Activated naive CD8-positive, alpha-beta T cell treated with anti-CD3 and anti-CD28 coated beads, Interleukin-2, amount 50 U/mL, for 24 hours (primary cell): ENCODE results near the gene SLC2A9.

ENCODE experiments used
- ATAC-seq: fragments of 150-1000 bp; cut with Tn5 transposase; one replicate; pipeline ENCODE4 v1.10.0; 2021
- DNase-seq: peaks from one replicate; pipeline ENCODE4 v3.0.0; 2021
- H3K27ac Mint-ChIP-seq: one replicate; pipeline ENCODE4 v1.8.0; 2021; ENCODE audit warnings: mild to moderate bottlenecking, mixed read lengths
- H3K27me3 Mint-ChIP-seq: one replicate; pipeline ENCODE4 v1.8.0; 2021; ENCODE audit warnings: mixed read lengths
- H3K36me3 Mint-ChIP-seq: one replicate; pipeline ENCODE4 v1.8.0; 2021; ENCODE audit warnings: low read depth, mixed read lengths
- H3K4me1 Mint-ChIP-seq: one replicate; pipeline ENCODE4 v1.8.0; 2021; ENCODE audit warnings: mixed read lengths
- H3K4me3 Mint-ChIP-seq: one replicate; pipeline ENCODE4 v1.8.0; 2021; ENCODE audit warnings: mild to moderate bottlenecking, moderate library complexity, mixed read lengths
- H3K9me3 Mint-ChIP-seq: one replicate; pipeline ENCODE4 v1.8.0; 2021; ENCODE audit warnings: mixed read lengths

The SLC2A9 gene

GRCh38 chr4:10051517-10052135 lies 30.3 kb upstream of the SLC2A9 start:
- DNase-seq (no peak), ATAC-seq (no peak)
- no peak overlapping the region for H3K4me3 Mint-ChIP-seq
- peaks cover 5% of the 10 kb centered on the region for H3K36me3 Mint-ChIP-seq
- H3K27ac Mint-ChIP-seq, result no peak overlapping the region
- peaks cover 8% of the 10 kb centered on the region for H3K4me1 Mint-ChIP-seq
- H3K9me3 Mint-ChIP-seq, result no peaks in the 10 kb centered on the region
- H3K27me3 Mint-ChIP-seq, result no peaks in the 10 kb centered on the region

DNA sequence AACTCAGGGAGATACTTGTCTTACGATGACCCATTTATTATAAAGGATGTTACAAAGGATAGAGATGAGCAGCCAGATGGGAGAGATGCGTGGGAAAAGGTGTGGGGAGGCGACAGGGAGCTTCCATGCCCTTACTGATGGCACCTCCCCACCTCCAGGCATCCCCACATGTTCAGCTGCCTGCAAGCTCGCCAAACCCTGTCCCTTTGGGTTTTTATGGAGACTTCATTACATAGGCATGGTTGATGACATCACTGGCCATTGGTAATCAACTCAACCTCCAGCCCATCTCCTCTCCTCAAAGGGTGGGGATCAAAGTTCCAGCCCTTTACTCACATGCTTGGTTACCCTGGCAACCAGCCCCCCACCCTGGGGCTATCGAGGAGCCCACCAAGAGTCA lies 29.4 kb upstream of the SLC2A9 start:
- Mint-ChIP-seq H3K27ac (no peak overlapping the region), H3K36me3 (peaks cover 2% of the 10 kb centered on the region)
- no peak for DNase-seq

DNA sequence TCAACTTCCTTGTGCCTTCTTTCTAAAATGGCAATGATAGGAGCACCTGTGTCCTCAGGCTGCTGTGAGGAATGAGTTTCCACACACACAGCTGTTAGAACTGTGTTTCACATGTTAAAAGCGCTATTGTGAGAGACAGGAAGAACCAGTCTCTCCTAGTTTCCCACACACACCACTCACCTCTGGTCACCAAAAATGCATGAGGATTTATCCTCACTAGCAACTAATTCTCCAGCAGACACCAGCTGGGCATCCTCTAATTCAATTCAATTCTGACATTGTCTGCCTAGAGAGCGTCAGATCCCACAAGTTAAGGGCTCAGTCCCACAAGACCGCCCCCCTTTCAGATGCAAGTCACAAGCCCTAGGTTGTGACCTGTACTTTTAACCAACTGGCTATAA lies 29.0 kb upstream of the SLC2A9 start:
- no peaks in the 10 kb centered on the region for H3K27me3 Mint-ChIP-seq

More for the DNA sequence above, 29.4 kb upstream of the SLC2A9 start:
- Mint-ChIP-seq H3K9me3 (no peaks in the 10 kb centered on the region), H3K27me3 (no peaks in the 10 kb centered on the region), H3K4me3 (no peak overlapping the region), H3K4me1 (peaks cover 8% of the 10 kb centered on the region)
- no peak for ATAC-seq

GRCh38 chr4:10048941-10049697 lies 27.8 kb upstream of the SLC2A9 start:
- peaks cover 8% of the 10 kb centered on the region for H3K4me1 Mint-ChIP-seq
- ATAC-seq, result no peak
- no peak overlapping the region for H3K4me3 Mint-ChIP-seq
- H3K9me3 Mint-ChIP-seq, result peaks cover 4% of the 10 kb centered on the region
- H3K27ac Mint-ChIP-seq, result no peak overlapping the region
- no peak for DNase-seq
- peaks cover 2% of the 10 kb centered on the region for H3K36me3 Mint-ChIP-seq
- no peaks in the 10 kb centered on the region for H3K27me3 Mint-ChIP-seq

More for the DNA sequence above, 29.0 kb upstream of the SLC2A9 start:
- DNase-seq (no peak), ATAC-seq (no peak)
- Mint-ChIP-seq H3K36me3 (no peaks in the 10 kb centered on the region), H3K9me3 (no peaks in the 10 kb centered on the region), H3K4me1 (peaks cover 8% of the 10 kb centered on the region), H3K27ac (no peak overlapping the region), H3K4me3 (no peak overlapping the region)

DNA sequence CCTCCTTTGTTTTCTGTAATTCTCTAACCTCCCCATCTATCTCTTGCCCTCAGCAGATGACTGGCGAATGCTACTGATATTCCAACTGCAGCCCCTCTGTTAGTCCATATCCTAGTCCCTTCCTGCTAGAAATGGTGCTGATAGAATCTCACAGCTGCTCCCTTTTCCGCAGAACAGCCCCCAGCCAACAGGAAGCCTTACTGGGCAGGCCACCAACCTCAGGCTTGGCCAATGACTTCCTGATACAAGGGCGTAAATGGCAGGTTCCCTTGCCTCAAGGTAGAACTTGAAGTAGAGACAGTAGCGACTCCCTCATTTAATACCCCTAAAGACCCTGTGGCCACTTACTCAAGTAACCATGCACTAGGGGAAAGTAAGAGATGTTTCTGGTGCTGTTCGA lies 26.7 kb upstream of the SLC2A9 start:
- DNase-seq, result no peak
- H3K27me3 Mint-ChIP-seq, result no peaks in the 10 kb centered on the region
- peaks cover 8% of the 10 kb centered on the region for H3K4me1 Mint-ChIP-seq
- H3K4me3 Mint-ChIP-seq, result no peak overlapping the region
- H3K9me3 Mint-ChIP-seq, result peaks cover 5% of the 10 kb centered on the region
- ATAC-seq, result no peak
- no peak overlapping the region for H3K27ac Mint-ChIP-seq
- H3K36me3 Mint-ChIP-seq, result peaks cover 4% of the 10 kb centered on the region

- Mint-ChIP-seq H3K9me3 (peaks cover 13% of the 10 kb centered on the region), H3K27ac (no peak overlapping the region), H3K36me3 (peaks cover 13% of the 10 kb centered on the region), H3K4me3 (no peak overlapping the region), H3K4me1 (peaks cover 8% of the 10 kb centered on the region), H3K27me3 (no peaks in the 10 kb centered on the region)
- no peak for ATAC-seq
- DNase-seq, result no peak
These were observed 25.2 kb upstream of the SLC2A9 start for GRCh38 chr4:10046471-10046870.

DNA sequence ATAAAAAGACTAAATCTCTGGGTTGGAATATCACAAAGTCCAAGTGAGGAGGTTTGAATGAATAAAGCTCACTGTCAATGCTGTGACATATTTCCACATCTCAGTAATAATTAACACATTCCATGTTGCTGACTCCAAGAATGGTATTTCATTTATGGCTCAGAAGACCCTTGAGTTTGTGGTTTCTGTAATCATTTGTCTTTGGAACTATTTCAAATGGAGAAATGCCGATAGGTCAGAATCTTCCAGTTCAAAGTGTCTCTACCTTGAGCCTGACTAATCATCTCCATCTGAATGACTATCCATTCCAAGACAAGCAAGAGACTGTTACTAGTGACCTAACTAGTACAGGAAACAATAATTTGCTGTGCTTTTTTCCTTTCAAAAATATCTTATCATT lies 24.2 kb upstream of the SLC2A9 start:
- Mint-ChIP-seq H3K27ac (no peak overlapping the region), H3K4me1 (peaks cover 8% of the 10 kb centered on the region), H3K9me3 (peaks cover 13% of the 10 kb centered on the region), H3K27me3 (no peaks in the 10 kb centered on the region), H3K36me3 (peaks cover 18% of the 10 kb centered on the region), H3K4me3 (no peak overlapping the region)
- ATAC-seq (no peak), DNase-seq (no peak)

- Mint-ChIP-seq H3K9me3 (peaks cover 13% of the 10 kb centered on the region), H3K4me3 (no peak overlapping the region), H3K27me3 (no peaks in the 10 kb centered on the region), H3K27ac (no peak overlapping the region), H3K36me3 (peaks cover 18% of the 10 kb centered on the region), H3K4me1 (no peaks in the 10 kb centered on the region)
- ATAC-seq (no peak), DNase-seq (no peak)
These were observed 19.7 kb upstream of the SLC2A9 start for GRCh38 chr4:10041036-10041435.

DNA sequence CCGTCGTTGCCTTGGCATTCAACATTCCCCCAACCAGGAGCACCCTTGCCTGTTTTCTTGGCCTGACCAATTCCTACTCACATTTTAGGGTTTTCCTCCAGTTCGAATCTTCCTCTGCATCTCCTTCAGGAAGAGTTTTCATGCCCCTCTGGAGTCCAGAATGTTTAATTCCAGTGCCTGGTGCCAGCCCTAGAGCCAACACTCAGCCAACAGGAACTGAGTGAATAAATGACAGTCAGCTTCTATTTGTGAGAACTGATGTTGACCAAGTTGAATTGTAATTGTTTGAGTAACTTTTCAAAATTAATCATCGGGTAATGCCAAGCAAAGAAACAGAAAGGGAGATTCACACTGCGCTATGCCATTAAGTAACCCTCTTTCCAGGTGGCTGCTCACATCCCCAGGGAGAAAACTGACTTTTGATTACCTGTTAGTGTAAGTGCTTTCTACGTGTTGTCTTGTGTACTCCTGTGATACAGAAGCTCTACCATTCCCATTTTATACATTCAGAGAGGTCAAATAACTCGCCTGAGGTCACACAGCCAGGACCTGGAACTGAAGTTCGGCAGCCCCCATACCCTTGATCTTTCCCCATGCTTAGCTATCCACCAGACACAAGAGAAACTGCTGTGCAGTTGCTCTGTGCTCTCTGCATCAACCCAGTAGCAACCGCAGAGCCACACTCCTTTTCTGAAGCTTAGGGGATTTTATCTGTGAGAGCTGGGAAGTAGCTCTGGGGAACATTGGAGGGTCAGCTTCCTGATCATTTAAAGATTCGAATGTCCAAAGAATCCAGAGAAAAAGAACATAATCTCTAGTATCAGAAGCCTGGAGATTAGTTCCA lies 19.0 kb upstream of the SLC2A9 start:
- Mint-ChIP-seq H3K36me3 (peaks cover 18% of the 10 kb centered on the region), H3K4me3 (no peak overlapping the region), H3K27ac (no peak overlapping the region), H3K27me3 (no peaks in the 10 kb centered on the region), H3K9me3 (peaks cover 13% of the 10 kb centered on the region), H3K4me1 (no peaks in the 10 kb centered on the region)
- no peak for ATAC-seq
- no peak for DNase-seq

GRCh38 chr4:10036807-10037342 lies 15.6 kb upstream of the SLC2A9 start:
- ATAC-seq (no peak), DNase-seq (no peak)
- no peaks in the 10 kb centered on the region for H3K9me3 Mint-ChIP-seq
- peaks cover 10% of the 10 kb centered on the region for H3K4me1 Mint-ChIP-seq
- peaks cover 4% of the 10 kb centered on the region for H3K36me3 Mint-ChIP-seq
- no peak overlapping the region for H3K27ac Mint-ChIP-seq
- peaks cover 2% of the 10 kb centered on the region for H3K27me3 Mint-ChIP-seq
- H3K4me3 Mint-ChIP-seq, result no peak overlapping the region

- H3K9me3 Mint-ChIP-seq, result no peaks in the 10 kb centered on the region
- H3K27me3 Mint-ChIP-seq, result peaks cover 2% of the 10 kb centered on the region
- H3K27ac Mint-ChIP-seq, result no peak overlapping the region
- DNase-seq (no peak), ATAC-seq (no peak)
- H3K4me3 Mint-ChIP-seq, result no peak overlapping the region
- H3K4me1 Mint-ChIP-seq, result peaks cover 10% of the 10 kb centered on the region
- H3K36me3 Mint-ChIP-seq, result no peaks in the 10 kb centered on the region
These were observed 13.8 kb upstream of the SLC2A9 start for GRCh38 chr4:10035130-10035529.

- ATAC-seq, result no peak
- no peak overlapping the region for H3K27ac Mint-ChIP-seq
These were observed 13.4 kb upstream of the SLC2A9 start for GRCh38 chr4:10034612-10035104.

DNA sequence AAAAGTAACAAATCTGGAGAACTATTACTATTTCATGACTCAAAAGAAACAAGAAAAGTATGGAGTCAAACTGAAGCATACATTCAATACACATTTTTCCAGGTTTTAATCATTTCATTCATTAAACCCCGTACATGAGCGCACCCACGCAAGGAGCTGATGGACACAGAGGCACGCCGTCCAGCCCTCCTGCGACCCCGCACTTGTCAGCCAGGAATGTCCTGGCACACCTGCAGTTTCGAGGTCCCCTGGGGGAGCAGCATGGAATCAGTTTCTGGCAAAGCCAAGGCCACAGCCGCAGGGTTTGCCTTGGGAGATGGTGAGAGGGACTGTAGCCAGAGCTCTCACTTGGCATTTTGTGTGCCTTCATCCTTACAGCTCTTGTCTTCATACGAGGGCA lies 12.8 kb upstream of the SLC2A9 start:
- Mint-ChIP-seq H3K27ac (no peak overlapping the region), H3K4me3 (no peak overlapping the region), H3K4me1 (peaks cover 10% of the 10 kb centered on the region), H3K36me3 (no peaks in the 10 kb centered on the region), H3K27me3 (peaks cover 2% of the 10 kb centered on the region), H3K9me3 (no peaks in the 10 kb centered on the region)
- ATAC-seq (no peak), DNase-seq (no peak)

More at GRCh38 chr4:10034612-10035104, 13.4 kb upstream of the SLC2A9 start:
- H3K4me1 Mint-ChIP-seq, result peaks cover 10% of the 10 kb centered on the region
- DNase-seq, result no peak
- no peaks in the 10 kb centered on the region for H3K9me3 Mint-ChIP-seq
- H3K36me3 Mint-ChIP-seq, result no peaks in the 10 kb centered on the region
- H3K4me3 Mint-ChIP-seq, result no peak overlapping the region
- H3K27me3 Mint-ChIP-seq, result peaks cover 2% of the 10 kb centered on the region

GRCh38 chr4:10033191-10033881 lies 12.0 kb upstream of the SLC2A9 start:
- H3K36me3 Mint-ChIP-seq, result no peaks in the 10 kb centered on the region
- H3K4me3 Mint-ChIP-seq, result peak overlapping the region; percentile 9
- no peak overlapping the region for H3K27ac Mint-ChIP-seq
- peaks cover 2% of the 10 kb centered on the region for H3K27me3 Mint-ChIP-seq
- ATAC-seq (no peak), DNase-seq (no peak)
- H3K9me3 Mint-ChIP-seq, result no peaks in the 10 kb centered on the region
- H3K4me1 Mint-ChIP-seq, result peaks cover 10% of the 10 kb centered on the region
